ENCODE results near the gene RTTN. TPM values are rescaled to one million over a fixed set of nuclear protein-coding genes. Genes with fewer than 3 reads are reported as not detected.

RTTN gene
- polyA plus RNA-seq, 1 donor (not counting 4 experiments of a cell fraction or from before 2014, with no cell fraction given): 77.3 TPM

DNA sequence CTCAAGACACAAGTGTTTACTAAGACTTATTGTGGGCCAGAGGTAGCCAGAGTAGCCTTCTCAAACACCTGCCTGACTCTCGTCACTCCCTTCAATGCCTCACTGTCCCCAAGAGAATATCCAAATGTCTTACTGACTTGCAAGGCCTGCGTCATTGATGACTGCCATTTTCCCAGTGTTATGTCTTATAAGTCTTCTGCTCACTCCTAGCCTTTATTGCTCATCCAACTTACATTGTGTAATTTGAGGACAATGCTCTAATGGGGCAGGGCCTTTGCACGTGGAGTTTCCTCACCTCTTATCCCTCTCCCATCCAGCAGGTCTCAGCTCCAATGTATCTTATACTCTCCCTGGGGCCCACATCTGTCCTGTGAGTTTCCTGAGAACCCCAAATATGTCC, 247.7 kb downstream of the RTTN start:
- no peak overlapping the region for H3K9ac ChIP-seq (ENCODE audit: control insufficient read depth, extremely low read depth, insufficient read depth, low read length)
- dilution Hi-C loops (cut with MboI; ENCODE audit: extremely low pct_ligation_motif_present, low sequenced_read_pairs): no loop called here
- no peak overlapping the region for H3K4me3 ChIP-seq (ENCODE audit: control insufficient read depth in 2 of 3, extremely low read depth in 1 of 3, insufficient read depth in 2 of 3, low read depth in 1 of 3, low read length in 3 of 3)
- H3K27ac ChIP-seq (ENCODE audit: control insufficient read depth, insufficient read depth, low read length): no peak overlapping the region
- H2AFZ ChIP-seq (ENCODE audit: control insufficient read depth, low read length): no peak overlapping the region
- no peaks in the 10 kb centered on the region for H3K27me3 ChIP-seq (ENCODE audit: control insufficient read depth, extremely low read depth, insufficient read depth, low read length)
- H3K9me3 ChIP-seq (ENCODE audit: control insufficient read depth, low read depth, low read length): no peaks in the 10 kb centered on the region
- TF ChIP-seq, protein P1, sequence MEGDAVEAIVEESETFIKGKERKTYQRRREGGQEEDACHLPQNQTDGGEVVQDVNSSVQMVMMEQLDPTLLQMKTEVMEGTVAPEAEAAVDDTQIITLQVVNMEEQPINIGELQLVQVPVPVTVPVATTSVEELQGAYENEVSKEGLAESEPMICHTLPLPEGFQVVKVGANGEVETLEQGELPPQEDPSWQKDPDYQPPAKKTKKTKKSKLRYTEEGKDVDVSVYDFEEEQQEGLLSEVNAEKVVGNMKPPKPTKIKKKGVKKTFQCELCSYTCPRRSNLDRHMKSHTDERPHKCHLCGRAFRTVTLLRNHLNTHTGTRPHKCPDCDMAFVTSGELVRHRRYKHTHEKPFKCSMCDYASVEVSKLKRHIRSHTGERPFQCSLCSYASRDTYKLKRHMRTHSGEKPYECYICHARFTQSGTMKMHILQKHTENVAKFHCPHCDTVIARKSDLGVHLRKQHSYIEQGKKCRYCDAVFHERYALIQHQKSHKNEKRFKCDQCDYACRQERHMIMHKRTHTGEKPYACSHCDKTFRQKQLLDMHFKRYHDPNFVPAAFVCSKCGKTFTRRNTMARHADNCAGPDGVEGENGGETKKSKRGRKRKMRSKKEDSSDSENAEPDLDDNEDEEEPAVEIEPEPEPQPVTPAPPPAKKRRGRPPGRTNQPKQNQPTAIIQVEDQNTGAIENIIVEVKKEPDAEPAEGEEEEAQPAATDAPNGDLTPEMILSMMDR (optimal IDR thresholded peaks at IDR 0.05 in 1 of 3, IDR thresholded peaks at IDR 0.05 in 1 of 3, conservative IDR thresholded peaks at IDR 0.05 in 1 of 3; ENCODE audit: extremely low read depth in 1 of 3, insufficient read depth in 2 of 3, low read length in 3 of 3): no peak
- TF ChIP-seq EZH2 (IDR thresholded peaks at IDR 0.05; ENCODE audit: low read length): no peak
- H3K9me1 ChIP-seq (ENCODE audit: control insufficient read depth, extremely low read depth, insufficient read depth, low read length): no peaks in the 10 kb centered on the region
- FAIRE-seq: no peak
- no peaks in the 10 kb centered on the region for H3K4me1 ChIP-seq (ENCODE audit: control insufficient read depth, extremely low read depth, insufficient read depth, low read length)
- DNase-seq (ENCODE audit: low read depth, low spot score): no peak
- no peaks in the 10 kb centered on the region for H3K79me2 ChIP-seq (ENCODE audit: control insufficient read depth, insufficient read depth, low read length)
- H3K4me2 ChIP-seq (ENCODE audit: control insufficient read depth, extremely low read depth, insufficient read depth, low read depth, low read length): no peak overlapping the region
- peaks cover 3 to 6% of the 10 kb centered on the region in 2 experiments for H3K36me3 ChIP-seq (ENCODE audit: control insufficient read depth in 2 of 2, extremely low read depth in 1 of 2, insufficient read depth in 2 of 2, low read length in 2 of 2)
- H4K20me1 ChIP-seq (ENCODE audit: control insufficient read depth, extremely low read depth, insufficient read depth, low read length): no peaks in the 10 kb centered on the region

DNA sequence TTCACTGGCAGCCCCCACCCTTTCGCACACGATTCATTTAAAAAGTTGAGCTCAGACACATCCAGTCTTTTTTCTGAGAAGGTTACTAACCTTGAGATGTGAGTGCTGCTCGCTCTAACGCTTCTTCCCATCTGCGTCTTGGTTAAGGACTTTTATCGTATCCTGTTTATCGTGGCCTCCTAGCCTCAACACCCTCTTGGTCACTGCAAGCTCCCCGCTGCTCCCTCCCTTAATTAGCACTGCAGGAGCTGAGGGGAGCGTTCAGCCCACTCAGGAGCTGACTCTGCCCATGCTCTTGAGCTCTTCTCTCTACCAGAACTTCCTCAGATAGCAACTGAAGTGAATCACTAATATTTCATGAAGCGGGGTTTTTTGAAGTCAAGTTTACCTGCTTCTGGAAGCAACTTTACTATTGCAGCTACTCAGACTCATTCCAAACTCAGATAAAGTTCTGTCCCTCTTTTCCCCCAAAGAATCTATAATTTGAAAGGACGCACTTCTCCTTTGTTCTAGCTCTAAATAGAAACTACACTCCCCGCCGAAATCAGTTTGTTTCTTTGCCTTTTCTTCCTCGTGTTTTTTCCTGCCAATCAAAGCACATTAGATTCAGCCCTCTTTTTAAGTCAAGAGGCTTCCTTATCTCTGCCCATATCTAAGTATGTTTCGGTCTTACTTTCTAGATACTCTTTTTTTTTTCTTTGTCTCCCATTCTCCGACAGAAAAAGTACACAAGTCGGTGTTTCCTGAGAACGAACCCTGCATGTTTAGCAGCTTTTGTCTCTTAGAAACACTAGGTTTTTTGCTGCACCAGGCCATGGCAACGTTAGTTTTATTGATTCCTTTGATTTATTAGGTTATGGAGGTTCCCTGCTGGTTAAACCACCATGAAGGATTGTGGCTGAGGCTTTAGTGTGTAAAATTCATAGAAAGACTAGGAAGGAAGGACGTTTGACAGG, 248.5 kb downstream of the RTTN start:
- dilution Hi-C loops (cut with MboI; ENCODE audit: extremely low pct_ligation_motif_present, low sequenced_read_pairs): no loop called here
- TF ChIP-seq, protein P1 (optimal IDR thresholded peaks at IDR 0.05 in 1 of 3, IDR thresholded peaks at IDR 0.05 in 1 of 3, conservative IDR thresholded peaks at IDR 0.05 in 1 of 3; ENCODE audit: extremely low read depth in 1 of 3, insufficient read depth in 2 of 3, low read length in 3 of 3): no peak
- no peak for TF ChIP-seq EZH2 (IDR thresholded peaks at IDR 0.05; ENCODE audit: low read length)
- no peak for FAIRE-seq

More for the DNA sequence above, 248.5 kb downstream of the RTTN start:
- H3K27ac ChIP-seq (ENCODE audit: control insufficient read depth, insufficient read depth, low read length): no peak overlapping the region
- no peaks in the 10 kb centered on the region for H3K9me1 ChIP-seq (ENCODE audit: control insufficient read depth, extremely low read depth, insufficient read depth, low read length)
- no peak overlapping the region for H2AFZ ChIP-seq (ENCODE audit: control insufficient read depth, low read length)
- no peaks in the 10 kb centered on the region for H3K27me3 ChIP-seq (ENCODE audit: control insufficient read depth, extremely low read depth, insufficient read depth, low read length)
- no peak overlapping the region for H3K4me2 ChIP-seq (ENCODE audit: control insufficient read depth, extremely low read depth, insufficient read depth, low read depth, low read length)
- H3K36me3 ChIP-seq (ENCODE audit: control insufficient read depth in 2 of 2, extremely low read depth in 1 of 2, insufficient read depth in 2 of 2, low read length in 2 of 2): peaks cover 0 to 3% of the 10 kb centered on the region in 2 experiments
- no peaks in the 10 kb centered on the region for H3K79me2 ChIP-seq (ENCODE audit: control insufficient read depth, insufficient read depth, low read length)
- H3K9ac ChIP-seq (ENCODE audit: control insufficient read depth, extremely low read depth, insufficient read depth, low read length): no peak overlapping the region
- H4K20me1 ChIP-seq (ENCODE audit: control insufficient read depth, extremely low read depth, insufficient read depth, low read length): no peaks in the 10 kb centered on the region
- H3K4me3 ChIP-seq (ENCODE audit: control insufficient read depth in 2 of 3, extremely low read depth in 1 of 3, insufficient read depth in 2 of 3, low read depth in 1 of 3, low read length in 3 of 3): no peak overlapping the region
- no peak for DNase-seq (ENCODE audit: low read depth, low spot score)
- H3K9me3 ChIP-seq (ENCODE audit: control insufficient read depth, low read depth, low read length): no peaks in the 10 kb centered on the region
- H3K4me1 ChIP-seq (ENCODE audit: control insufficient read depth, extremely low read depth, insufficient read depth, low read length): no peaks in the 10 kb centered on the region

Data from keratinocyte (primary cell).